Mesendoderm (in vitro differentiated cells): ENCODE measurements around the gene CACNG6.

Experiments used
- DNase-seq: peaks from one replicate; pipeline ENCODE4 v3.0.0; 2013
- H2AK5ac ChIP-seq: 2 replicates; pipeline ENCODE4 v1.6.1; 2013; ENCODE audit warnings: low read length, inconsistent platforms
- H2BK120ac ChIP-seq: 2 replicates; pipeline ENCODE4 v1.6.1; 2013; ENCODE audit warnings: low read depth, mild to moderate bottlenecking, low read length, moderate library complexity, mixed read lengths
- H2BK15ac ChIP-seq: replicated peaks from 2 replicates; pipeline ENCODE4 v1.6.1; 2013; ENCODE audit warnings: low read depth, mild to moderate bottlenecking, moderate library complexity
- H2BK5ac ChIP-seq: 2 replicates; pipeline ENCODE4 v1.6.1; 2013; ENCODE audit warnings: low read length, inconsistent platforms
- H3K18ac ChIP-seq: 2 replicates; pipeline ENCODE4 v1.6.1; 2013; ENCODE audit warnings: mild to moderate bottlenecking, low read length, mixed read lengths
- H3K23ac ChIP-seq: one replicate; pipeline ENCODE4 v1.6.1; 2013; ENCODE audit warnings: low read length
- H3K27ac ChIP-seq: 2 replicates; pipeline ENCODE4 v1.5.1; 2013; ENCODE audit warnings: low read depth, mild to moderate bottlenecking, inconsistent platforms, low read length, moderate library complexity
- H3K27me3 ChIP-seq: 2 replicates; pipeline ENCODE4 v1.6.1; 2013; ENCODE audit warnings: low read length, control low read depth, mild to moderate bottlenecking, inconsistent platforms; ENCODE audit not compliant: insufficient read depth, poor library complexity
- H3K36me3 ChIP-seq: 2 replicates; pipeline ENCODE4 v1.6.1; 2013; ENCODE audit warnings: low read length, inconsistent platforms; ENCODE audit not compliant: control insufficient read depth, insufficient read depth
- H3K4ac ChIP-seq: one replicate; pipeline ENCODE4 v1.6.1; 2013; ENCODE audit warnings: low read depth, mild to moderate bottlenecking, low read length, moderate library complexity
- H3K4me1 ChIP-seq: 2 replicates; pipeline ENCODE4 v1.6.1; 2013; ENCODE audit warnings: low read depth, low read length, inconsistent platforms; ENCODE audit not compliant: control insufficient read depth
- H3K4me2 ChIP-seq: 2 replicates; pipeline ENCODE4 v1.6.1; 2013; ENCODE audit warnings: low read length
- H3K4me3 ChIP-seq: 2 replicates; pipeline ENCODE4 v1.5.1; 2013; ENCODE audit warnings: mild to moderate bottlenecking, low read length
- H3K56ac ChIP-seq: one replicate; pipeline ENCODE4 v1.6.1; 2013; ENCODE audit warnings: low read length
- H3K79me1 ChIP-seq: 2 replicates; pipeline ENCODE4 v1.6.1; 2013; ENCODE audit warnings: low read length, inconsistent platforms
- H3K79me2 ChIP-seq: 2 replicates; pipeline ENCODE4 v1.6.1; 2013; ENCODE audit warnings: mild to moderate bottlenecking, low read length; ENCODE audit not compliant: control insufficient read depth, insufficient read depth
- H3K9ac ChIP-seq: 2 replicates; pipeline ENCODE4 v1.6.1; 2013; ENCODE audit warnings: low read length, inconsistent platforms
- H4K5ac ChIP-seq: one replicate; pipeline ENCODE4 v1.6.1; 2013; ENCODE audit warnings: low read length
- H4K8ac ChIP-seq: one replicate; pipeline ENCODE4 v1.6.1; 2013; ENCODE audit warnings: low read depth, mild to moderate bottlenecking, control low read depth, low read length, moderate library complexity
- WGBS: extraction: QIAGEN DNeasy Blood & Tissue Kit; methylation state at CpG from one replicate; pipeline ENCODE4 v1.1.7; 2013; ENCODE audit warnings: low lambda C conversion rate, missing lambda C conversion rate; ENCODE audit not compliant: insufficient coverage; ENCODE audit errors: extremely low coverage; 5-methylcytosine and 5-hydroxymethylcytosine counted together

CACNG6 gene

DNA sequence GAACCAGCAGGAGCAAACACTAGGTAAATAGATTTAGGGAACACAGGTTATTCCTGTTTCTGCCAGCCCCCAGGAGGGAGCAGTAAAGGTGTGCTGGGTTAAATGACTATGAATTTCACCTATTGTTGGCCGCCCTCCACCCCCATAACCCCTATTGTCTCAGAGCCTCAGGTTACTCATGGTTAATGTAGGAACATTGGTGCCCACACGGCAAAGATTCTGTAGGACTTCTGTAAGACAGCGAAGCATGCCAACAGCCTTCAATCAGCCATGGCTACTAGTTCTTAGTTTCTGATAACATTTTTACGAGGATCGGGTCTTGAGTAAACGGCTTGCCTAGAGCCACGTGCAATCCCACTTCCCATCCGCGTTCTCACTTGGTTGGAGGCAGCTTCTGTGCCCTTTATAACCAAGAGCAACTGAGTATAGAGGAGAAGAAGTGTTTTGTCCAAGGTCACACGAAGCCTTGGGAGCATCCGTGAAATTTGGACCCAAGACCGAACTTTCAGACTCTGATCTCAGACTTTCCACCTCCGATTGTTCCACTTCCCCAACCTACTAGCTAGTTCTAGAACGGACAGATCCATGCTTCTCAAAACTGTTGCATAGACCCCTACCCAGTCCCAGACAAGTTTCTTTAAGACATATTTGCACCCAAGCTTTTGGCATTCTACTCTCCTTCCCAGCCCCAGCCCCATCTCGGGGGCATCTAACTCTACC, 33.8 kb upstream of the CACNG6 start:
- no peak overlapping the region for H3K9ac ChIP-seq
- no peak overlapping the region for H2BK5ac ChIP-seq
- no peaks in the 10 kb centered on the region for H3K79me1 ChIP-seq
- H3K4me2 ChIP-seq = peak overlapping the region; percentile 28
- peaks cover 14% of the 10 kb centered on the region for H3K4me1 ChIP-seq
- no peak overlapping the region for H3K23ac ChIP-seq
- no peak overlapping the region for H3K18ac ChIP-seq
- no peaks in the 10 kb centered on the region for H3K27me3 ChIP-seq
- no peak overlapping the region for H4K8ac ChIP-seq
- H3K79me2 ChIP-seq = no peaks in the 10 kb centered on the region
- no peak overlapping the region for H2AK5ac ChIP-seq
- H3K4me3 ChIP-seq = no peak overlapping the region
- no peak overlapping the region for H3K4ac ChIP-seq
- H2BK15ac ChIP-seq = no peak overlapping the region
- H3K27ac ChIP-seq = no peak overlapping the region
- WGBS = no CpG with 5 or more reads among the region's 15 CpGs
- DNase-seq = peak; percentile 66
- H3K36me3 ChIP-seq = no peaks in the 10 kb centered on the region
- no peak overlapping the region for H2BK120ac ChIP-seq
- peak overlapping the region; percentile 50 for H4K5ac ChIP-seq
- peak overlapping the region; percentile 62 for H3K56ac ChIP-seq

DNA sequence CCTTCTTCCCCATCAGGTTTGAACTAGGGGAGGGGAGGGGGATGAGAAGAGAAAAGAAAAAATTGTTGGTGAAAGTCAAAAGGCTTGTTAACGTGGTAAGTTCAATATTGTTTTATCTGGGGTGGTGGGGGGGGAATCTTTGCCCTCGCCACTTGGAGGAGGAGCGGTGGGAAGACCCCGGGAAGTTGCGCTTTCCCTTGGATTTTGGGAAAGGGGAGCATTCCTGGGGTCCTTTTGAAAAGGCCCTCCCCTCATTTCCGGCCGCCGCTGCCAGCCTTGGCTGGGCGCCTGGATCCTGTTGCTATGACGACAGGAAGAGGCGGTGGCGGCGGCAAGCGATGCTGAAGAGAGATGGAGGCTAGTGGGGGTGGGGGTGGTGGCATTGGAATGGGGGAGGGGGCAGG, 33.3 kb upstream of the CACNG6 start:
- no peak overlapping the region for H2BK15ac ChIP-seq
- no peaks in the 10 kb centered on the region for H3K36me3 ChIP-seq
- H3K23ac ChIP-seq = no peak overlapping the region
- H3K79me2 ChIP-seq = no peaks in the 10 kb centered on the region
- H3K56ac ChIP-seq = no peak overlapping the region
- no peak overlapping the region for H3K27ac ChIP-seq
- no CpG with 5 or more reads among the region's 14 CpGs for WGBS
- no peaks in the 10 kb centered on the region for H3K27me3 ChIP-seq
- no peak overlapping the region for H3K4ac ChIP-seq
- H4K5ac ChIP-seq = no peak overlapping the region
- H3K4me2 ChIP-seq = peak overlapping the region; percentile 28
- no peak overlapping the region for H2BK120ac ChIP-seq
- no peak overlapping the region for H3K9ac ChIP-seq
- H2AK5ac ChIP-seq = no peak overlapping the region
- H3K4me3 ChIP-seq = no peak overlapping the region
- no peak overlapping the region for H2BK5ac ChIP-seq
- H3K18ac ChIP-seq = no peak overlapping the region
- H3K4me1 ChIP-seq = peaks cover 14% of the 10 kb centered on the region
- peak; percentile 83 for DNase-seq
- H4K8ac ChIP-seq = no peak overlapping the region
- H3K79me1 ChIP-seq = no peaks in the 10 kb centered on the region

DNA sequence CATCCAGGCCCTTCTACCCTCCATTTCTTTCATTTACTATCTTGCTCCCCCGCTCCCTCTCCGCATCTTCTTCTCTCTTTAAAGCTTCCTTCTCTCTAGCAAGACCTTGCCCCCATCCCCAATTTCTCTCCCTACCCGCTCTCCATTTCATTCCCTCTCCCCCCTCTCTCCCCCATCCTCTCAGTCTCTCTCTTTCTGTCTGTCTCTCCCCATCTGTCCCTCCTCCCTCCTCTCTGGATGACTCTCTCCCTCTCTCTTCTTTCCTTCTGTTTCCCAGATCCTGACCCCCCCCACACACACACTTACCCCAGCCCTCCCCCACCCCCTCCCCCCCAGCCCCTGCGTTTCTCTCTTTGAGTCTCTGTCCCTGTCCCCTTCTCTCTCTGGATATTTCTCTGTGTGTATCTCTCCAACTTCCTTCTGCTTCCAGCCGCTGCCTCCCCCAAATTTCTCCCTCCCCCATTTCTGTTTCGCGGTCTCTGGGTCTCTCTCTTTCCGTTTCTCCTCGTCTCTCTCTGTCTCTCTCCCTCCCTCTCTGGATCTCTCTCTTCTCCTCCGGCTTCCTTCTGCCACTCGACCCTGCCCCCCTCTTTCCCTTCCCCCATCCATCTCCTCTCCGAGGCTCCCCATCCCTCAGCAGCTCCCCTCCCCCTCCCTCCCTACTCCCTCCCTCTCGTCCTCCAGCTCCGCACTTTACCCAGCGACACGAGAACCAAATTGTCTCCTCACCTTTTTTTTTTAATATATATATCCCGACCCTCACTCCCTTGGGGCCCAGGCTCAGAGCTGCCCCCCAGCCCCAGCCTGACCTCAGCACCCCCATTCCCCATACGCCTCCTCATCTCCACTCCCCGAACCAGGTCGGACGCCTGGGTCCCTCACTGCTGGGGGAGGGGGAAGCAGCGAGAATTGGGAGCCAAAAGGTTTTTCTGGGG, 32.3 kb upstream of the CACNG6 start:
- H3K36me3 ChIP-seq = no peaks in the 10 kb centered on the region
- no peak overlapping the region for H2BK5ac ChIP-seq
- no peak overlapping the region for H3K4me3 ChIP-seq
- H3K4me2 ChIP-seq = peak overlapping the region; percentile 45
- no peak overlapping the region for H2BK15ac ChIP-seq
- peak overlapping the region; percentile 95 for H3K18ac ChIP-seq
- peak overlapping the region; percentile 73 for H3K56ac ChIP-seq
- no peaks in the 10 kb centered on the region for H3K79me1 ChIP-seq
- H3K23ac ChIP-seq = no peak overlapping the region
- H3K4ac ChIP-seq = peak overlapping the region; percentile 26
- H3K79me2 ChIP-seq = no peaks in the 10 kb centered on the region
- H3K27me3 ChIP-seq = no peaks in the 10 kb centered on the region
- H3K27ac ChIP-seq = no peak overlapping the region
- H3K9ac ChIP-seq = peak overlapping the region; percentile 41
- peaks cover 14% of the 10 kb centered on the region for H3K4me1 ChIP-seq
- H4K8ac ChIP-seq = no peak overlapping the region
- no peak overlapping the region for H2AK5ac ChIP-seq
- no peak overlapping the region for H2BK120ac ChIP-seq
- peak; percentile 55 for DNase-seq
- no peak overlapping the region for H4K5ac ChIP-seq
- WGBS = no CpG with 5 or more reads among the region's 22 CpGs

DNA sequence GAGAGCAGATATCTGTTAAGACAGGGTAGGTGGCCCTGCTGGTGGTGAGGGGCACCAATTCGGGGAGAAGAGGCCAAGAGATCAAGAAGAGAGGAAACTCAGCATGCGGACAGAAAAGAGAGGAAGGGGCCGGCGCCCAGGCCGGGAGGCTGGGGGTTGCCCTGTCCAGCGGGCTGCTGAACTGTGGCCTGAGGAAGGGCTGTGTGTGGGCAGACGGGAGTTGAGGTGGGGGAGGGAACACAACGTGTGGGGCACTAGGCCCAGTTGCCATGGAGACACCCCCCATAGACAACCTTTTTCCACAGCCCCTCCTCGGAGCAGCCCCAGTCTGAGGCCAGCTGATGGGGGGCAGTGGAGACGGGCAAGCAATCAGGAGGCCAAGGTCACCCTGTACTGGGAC, 31.2 kb upstream of the CACNG6 start:
- no peak overlapping the region for H2AK5ac ChIP-seq
- H4K5ac ChIP-seq = no peak overlapping the region
- no peak overlapping the region for H2BK15ac ChIP-seq
- no peak overlapping the region for H3K27ac ChIP-seq
- H3K56ac ChIP-seq = peak overlapping the region; percentile 45
- no peaks in the 10 kb centered on the region for H3K79me2 ChIP-seq
- no peak overlapping the region for H2BK120ac ChIP-seq
- H3K9ac ChIP-seq = peak overlapping the region; percentile 12
- no peaks in the 10 kb centered on the region for H3K36me3 ChIP-seq
- peak overlapping the region; percentile 29 for H3K4me2 ChIP-seq
- peak overlapping the region; percentile 15 for H3K18ac ChIP-seq
- DNase-seq = no peak
- peaks cover 14% of the 10 kb centered on the region for H3K4me1 ChIP-seq
- H3K4ac ChIP-seq = no peak overlapping the region
- WGBS = no CpG with 5 or more reads among the region's 10 CpGs
- no peaks in the 10 kb centered on the region for H3K27me3 ChIP-seq
- no peak overlapping the region for H4K8ac ChIP-seq
- no peaks in the 10 kb centered on the region for H3K79me1 ChIP-seq
- H3K4me3 ChIP-seq = no peak overlapping the region
- no peak overlapping the region for H3K23ac ChIP-seq
- no peak overlapping the region for H2BK5ac ChIP-seq

DNA sequence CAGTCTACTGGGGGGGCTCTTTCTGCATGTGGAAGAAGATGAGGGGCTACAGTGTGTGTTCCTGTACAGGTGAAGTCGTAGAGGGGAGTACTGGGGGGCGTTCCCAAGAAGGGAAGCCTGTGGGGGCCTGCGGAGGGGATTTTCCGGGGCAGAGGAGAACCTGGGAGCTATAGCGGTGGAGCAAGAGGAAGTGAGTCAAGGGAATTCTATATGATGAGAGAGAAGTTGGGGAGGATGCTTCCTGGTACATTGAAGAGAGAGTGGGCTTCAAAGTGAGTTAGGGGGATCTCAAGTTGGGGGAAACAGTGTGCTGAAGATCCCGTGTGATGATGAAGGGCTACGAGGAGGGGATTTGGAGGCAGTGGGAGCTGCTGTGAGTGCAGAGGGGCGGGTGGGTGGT, 30.6 kb upstream of the CACNG6 start:
- Histone ChIP-seq H3K27ac (no peak overlapping the region), H2BK15ac (no peak overlapping the region), H4K5ac (no peak overlapping the region), H3K36me3 (no peaks in the 10 kb centered on the region), H3K56ac (peak overlapping the region; percentile 45), H3K4me1 (peaks cover 14% of the 10 kb centered on the region), H3K9ac (peak overlapping the region; percentile 47), H2BK120ac (no peak overlapping the region), H3K4me3 (no peak overlapping the region), H3K79me1 (peaks cover 2% of the 10 kb centered on the region), H3K79me2 (no peaks in the 10 kb centered on the region), H3K4ac (no peak overlapping the region), H3K4me2 (peak overlapping the region; percentile 0), H3K27me3 (no peaks in the 10 kb centered on the region), H2BK5ac (no peak overlapping the region), H2AK5ac (no peak overlapping the region), H3K18ac (no peak overlapping the region), H4K8ac (no peak overlapping the region), H3K23ac (no peak overlapping the region)
- no peak for DNase-seq
- no CpG with 5 or more reads among the region's 8 CpGs for WGBS
